WTC11 (cell line): ENCODE measurements around the gene GJD2. TPM values are rescaled to one million over a fixed set of nuclear protein-coding genes. Genes with fewer than 3 reads are reported as not detected.

Experiments
- ATAC-seq: fragments of 200-7000 bp; cut with Tn5 transposase; 2 replicates; pipeline ENCODE4 v1.10.0; 2021; ENCODE audit warnings: mild to moderate bottlenecking, moderate library complexity
- CTCF ChIA-PET: fragments of 300-600 bp; sonication (Branson Sonifier 250); formaldehyde crosslinking; loops from one replicate; lab custom pipeline; 2021; ENCODE audit warnings: antibody characterized with exemption; lab: Charles Lee
- POLR2A ChIA-PET: fragments of 350-600 bp; sonication (Branson Sonifier 250); formaldehyde crosslinking; loops from one replicate; lab custom pipeline; 2021; ENCODE audit warnings: antibody characterized with exemption; lab: Charles Lee
- DNase-seq: peaks from one replicate; pipeline ENCODE4 v3.0.0; 2021; ENCODE audit warnings: low spot score
- H3K27ac Mint-ChIP-seq: 2 replicates; pipeline ENCODE4 v1.8.0; 2021; ENCODE audit warnings: mixed read lengths
- H3K27me3 Mint-ChIP-seq: 2 replicates; pipeline ENCODE4 v1.8.0; 2021; ENCODE audit warnings: low read depth, mild to moderate bottlenecking, moderate library complexity, mixed read lengths
- H3K36me3 Mint-ChIP-seq: 2 replicates; pipeline ENCODE4 v1.8.0; 2021; ENCODE audit warnings: mixed read lengths
- H3K4me1 Mint-ChIP-seq: 2 replicates; pipeline ENCODE4 v1.8.0; 2022; ENCODE audit warnings: mixed read lengths
- H3K4me3 Mint-ChIP-seq: 2 replicates; pipeline ENCODE4 v1.8.0; 2021; ENCODE audit warnings: mild to moderate bottlenecking, moderate library complexity, mixed read lengths
- H3K9me3 Mint-ChIP-seq: 2 replicates; pipeline ENCODE4 v1.8.0; 2021; ENCODE audit warnings: mixed read lengths
- AFF4 ChIP-seq: sonication (generic); formaldehyde crosslinking; IDR thresholded peaks from 2 replicates; pipeline ENCODE4 v1.8.1; 2023; ENCODE audit warnings: mild to moderate bottlenecking, missing genetic modification reagents, borderline replicate concordance
- CREB1 ChIP-seq: sonication (generic); formaldehyde crosslinking; IDR thresholded peaks from 2 replicates; pipeline ENCODE4 v1.8.0; 2023; ENCODE audit warnings: mild to moderate bottlenecking, missing genetic modification reagents
- E2F5 ChIP-seq: sonication (generic); formaldehyde crosslinking; IDR thresholded peaks from 2 replicates; pipeline ENCODE4 v1.8.1; 2022; ENCODE audit warnings: mild to moderate bottlenecking, moderate library complexity, missing genetic modification reagents
- ERG ChIP-seq: fragments of 250-450 bp; sonication (Bioruptor Pico); IDR thresholded peaks from 2 replicates; pipeline ENCODE4 v1.8.0; 2021; ENCODE audit warnings: mild to moderate bottlenecking
- FOXJ3 ChIP-seq: sonication (generic); formaldehyde crosslinking; IDR thresholded peaks from 2 replicates; pipeline ENCODE4 v1.9.0; 2021; ENCODE audit warnings: missing genetic modification reagents, mild to moderate bottlenecking, borderline replicate concordance
- FOXP1 ChIP-seq: sonication (generic); formaldehyde crosslinking; IDR thresholded peaks from 2 replicates; pipeline ENCODE4 v1.8.0; 2022; ENCODE audit warnings: missing genetic modification reagents, mild to moderate bottlenecking, moderate library complexity, borderline replicate concordance
- KAT7 ChIP-seq: sonication (generic); formaldehyde crosslinking; IDR thresholded peaks from 2 replicates; pipeline ENCODE4 v1.8.1; 2023; ENCODE audit warnings: missing genetic modification reagents, mild to moderate bottlenecking, borderline replicate concordance
- MYBL2 ChIP-seq: sonication (generic); formaldehyde crosslinking; IDR thresholded peaks from 2 replicates; pipeline ENCODE4 v1.8.1; 2023; ENCODE audit warnings: mild to moderate bottlenecking, moderate library complexity, missing genetic modification reagents
- NFYB ChIP-seq: sonication (generic); formaldehyde crosslinking; conservative IDR thresholded peaks from 2 replicates; pipeline ENCODE4 v1.8.0; 2022; ENCODE audit warnings: low read depth, missing genetic modification reagents
- SMAD4 ChIP-seq: sonication (generic); formaldehyde crosslinking; IDR thresholded peaks from 2 replicates; pipeline ENCODE4 v1.8.0; 2022; ENCODE audit warnings: mild to moderate bottlenecking, missing genetic modification reagents
- ZBTB21 ChIP-seq: sonication (generic); formaldehyde crosslinking; IDR thresholded peaks from 2 replicates; pipeline ENCODE4 v1.8.1; 2023; ENCODE audit warnings: mild to moderate bottlenecking, missing genetic modification reagents, borderline replicate concordance
- ZNF121 ChIP-seq: sonication (generic); formaldehyde crosslinking; IDR thresholded peaks from 2 replicates; pipeline ENCODE4 v1.8.0; 2023; ENCODE audit warnings: missing genetic modification reagents
- ZNF219 ChIP-seq: sonication (generic); formaldehyde crosslinking; IDR thresholded peaks from 2 replicates; pipeline ENCODE4 v1.8.0; 2023; ENCODE audit warnings: missing genetic modification reagents, mild to moderate bottlenecking, borderline replicate concordance
- ZNF317 ChIP-seq: sonication (generic); formaldehyde crosslinking; IDR thresholded peaks from 2 replicates; pipeline ENCODE4 v1.8.1; 2023; ENCODE audit warnings: low read depth, mild to moderate bottlenecking, moderate library complexity, missing genetic modification reagents, borderline replicate concordance
- total RNA-seq: library from RNA; stranded (reverse); gene quantifications from 3 replicates; pipeline ENCODE4 v1.2.3, GENCODE V29; 2021
- TF ChIP-seq, protein P1 (sequence below): sonication (generic); formaldehyde crosslinking; IDR thresholded peaks from 2 replicates; pipeline ENCODE4 v1.8.0; 2022; ENCODE audit warnings: mild to moderate bottlenecking, missing genetic modification reagents
- TF ChIP-seq, protein P2 (sequence below): sonication (generic); formaldehyde crosslinking; IDR thresholded peaks from 2 replicates; pipeline ENCODE4 v1.8.1; 2022; ENCODE audit warnings: mild to moderate bottlenecking, missing genetic modification reagents, moderate library complexity, borderline replicate concordance

The GJD2 gene
- total RNA-seq, 1 experiment from 2014 or later, result 0.22 TPM

DNA sequence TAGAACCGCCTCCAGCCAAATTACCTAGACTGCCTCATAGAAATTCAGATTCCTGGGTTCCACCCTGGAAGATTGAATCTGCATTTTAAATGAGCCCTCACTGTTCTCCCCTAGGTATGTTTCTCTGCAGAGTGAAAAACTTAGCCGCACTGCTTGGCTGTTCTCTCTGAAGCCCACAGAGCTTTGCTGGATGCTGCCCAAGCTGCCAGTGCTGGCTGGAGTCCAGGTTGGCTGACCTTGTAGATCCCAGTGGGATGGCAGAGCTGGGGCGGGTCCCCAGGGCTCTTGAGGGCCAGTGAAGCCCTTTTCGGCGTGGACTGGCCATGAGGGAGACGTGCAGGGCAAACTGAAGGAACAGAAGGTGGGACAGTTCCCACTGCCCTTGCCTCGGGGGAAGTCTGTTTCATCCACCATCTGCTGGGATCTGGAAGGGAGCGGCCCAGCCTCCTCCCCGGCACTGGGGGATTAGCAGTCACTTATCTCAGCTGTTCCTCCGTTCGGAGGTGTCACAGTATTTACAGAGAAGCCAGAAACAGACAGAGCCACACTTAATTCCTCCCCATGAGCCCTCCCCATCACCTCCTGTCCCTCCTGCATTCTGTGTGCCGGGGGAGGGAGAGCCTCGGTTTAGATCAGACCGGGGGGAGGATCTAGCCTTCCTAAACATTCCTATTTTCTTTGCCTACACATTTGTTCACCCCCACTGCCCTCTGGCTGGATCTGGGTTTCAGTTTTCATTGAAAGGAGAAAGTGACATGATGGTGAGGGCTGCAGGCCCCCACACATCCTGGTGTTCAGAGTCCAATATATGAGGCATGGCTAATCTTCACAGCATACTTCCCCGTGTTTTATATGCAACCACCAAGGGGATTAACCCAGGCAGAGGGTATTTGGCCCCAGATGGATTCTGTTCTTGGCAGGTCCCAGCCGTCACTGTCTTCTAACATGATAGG lies 44.6 kb upstream of the GJD2 start (continued):
- TF ChIP-seq ZNF121 (no peak), E2F5 (CRISPR knock-in tag) (no peak), ERG (CRISPR knock-in tag) (no peak), CREB1 (CRISPR knock-in tag) (no peak), AFF4 (no peak), ZBTB21 (CRISPR knock-in tag) (no peak), MYBL2 (CRISPR knock-in tag) (no peak), NFYB (CRISPR knock-in tag) (no peak), FOXJ3 (no peak)

DNA sequence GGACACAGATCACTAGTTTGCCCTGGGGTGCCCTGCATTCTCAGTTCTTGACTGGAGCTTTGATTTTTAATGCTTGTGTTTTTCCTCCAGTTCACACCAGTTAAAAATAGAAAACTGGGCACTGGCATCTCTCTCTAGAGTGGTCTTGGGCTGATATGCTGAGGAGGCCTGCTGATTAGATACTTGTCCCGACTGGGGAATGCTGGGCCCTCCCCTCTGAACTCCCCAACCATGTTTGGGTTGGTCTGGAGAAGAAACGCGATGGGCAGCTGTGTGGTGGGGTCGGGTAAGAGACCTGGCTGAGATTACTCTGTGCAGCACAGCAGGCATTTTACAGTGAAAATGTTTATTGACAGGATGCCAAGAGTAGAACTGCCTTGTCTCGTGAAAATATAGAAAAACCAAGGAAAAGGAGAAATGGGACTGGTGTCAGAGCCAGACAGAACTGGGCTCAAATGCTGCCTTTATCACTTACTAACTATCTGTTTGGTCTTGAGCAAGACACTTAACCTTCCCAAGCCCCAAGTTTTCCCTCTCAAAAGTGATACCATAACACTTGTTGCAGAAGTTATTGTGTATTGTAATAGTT lies 42.1 kb upstream of the GJD2 start:
- CTCF ChIA-PET, result interaction anchor here (0.6 to 0.9 kb wide), 1 partner anchor 89 kb away, joined by 3 read pairs; no protein-coding TSS in a partner anchor

GRCh38 chr15:34795267-34796081 lies 40.7 kb upstream of the GJD2 start, which contains the start of gene ACTC1:
Gene ACTC1, minus strand, starts transcription at chr15:34795549. Its CDS starts 741 bp downstream, at chr15:34794808.
- Mint-ChIP-seq H3K4me1 (peaks cover 11% of the 10 kb centered on the region), H3K9me3 (no peaks in the 10 kb centered on the region), H3K27ac (no peak within 1 kb of the TSS), H3K27me3 (peaks cover 39% of the 10 kb centered on the region), H3K36me3 (no peaks in the 10 kb centered on the region), H3K4me3 (peak within 1 kb of the TSS; percentile 71)
- peak; percentile 82 for ATAC-seq
- TF ChIP-seq ZNF317, result 0 out of 2 replicates have a peak, but pooled peaks have one; percentile 23
- TF ChIP-seq FOXP1, result 0 out of 2 replicates have a peak, but pooled peaks have one; percentile 14
- TF ChIP-seq, protein P1, sequence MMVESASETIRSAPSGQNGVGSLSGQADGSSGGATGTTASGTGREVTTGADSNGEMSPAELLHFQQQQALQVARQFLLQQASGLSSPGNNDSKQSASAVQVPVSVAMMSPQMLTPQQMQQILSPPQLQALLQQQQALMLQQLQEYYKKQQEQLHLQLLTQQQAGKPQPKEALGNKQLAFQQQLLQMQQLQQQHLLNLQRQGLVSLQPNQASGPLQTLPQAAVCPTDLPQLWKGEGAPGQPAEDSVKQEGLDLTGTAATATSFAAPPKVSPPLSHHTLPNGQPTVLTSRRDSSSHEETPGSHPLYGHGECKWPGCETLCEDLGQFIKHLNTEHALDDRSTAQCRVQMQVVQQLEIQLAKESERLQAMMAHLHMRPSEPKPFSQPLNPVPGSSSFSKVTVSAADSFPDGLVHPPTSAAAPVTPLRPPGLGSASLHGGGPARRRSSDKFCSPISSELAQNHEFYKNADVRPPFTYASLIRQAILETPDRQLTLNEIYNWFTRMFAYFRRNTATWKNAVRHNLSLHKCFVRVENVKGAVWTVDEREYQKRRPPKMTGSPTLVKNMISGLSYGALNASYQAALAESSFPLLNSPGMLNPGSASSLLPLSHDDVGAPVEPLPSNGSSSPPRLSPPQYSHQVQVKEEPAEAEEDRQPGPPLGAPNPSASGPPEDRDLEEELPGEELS (CRISPR knock-in tag), result peak; percentile 13; the same call in 1 of the 2 replicates
- 0 out of 2 replicates have a peak, but pooled peaks have one; percentile 26 for TF ChIP-seq ZNF121
- TF ChIP-seq, protein P2, sequence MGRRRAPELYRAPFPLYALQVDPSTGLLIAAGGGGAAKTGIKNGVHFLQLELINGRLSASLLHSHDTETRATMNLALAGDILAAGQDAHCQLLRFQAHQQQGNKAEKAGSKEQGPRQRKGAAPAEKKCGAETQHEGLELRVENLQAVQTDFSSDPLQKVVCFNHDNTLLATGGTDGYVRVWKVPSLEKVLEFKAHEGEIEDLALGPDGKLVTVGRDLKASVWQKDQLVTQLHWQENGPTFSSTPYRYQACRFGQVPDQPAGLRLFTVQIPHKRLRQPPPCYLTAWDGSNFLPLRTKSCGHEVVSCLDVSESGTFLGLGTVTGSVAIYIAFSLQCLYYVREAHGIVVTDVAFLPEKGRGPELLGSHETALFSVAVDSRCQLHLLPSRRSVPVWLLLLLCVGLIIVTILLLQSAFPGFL, result no peak
- no peak for TF ChIP-seq SMAD4 (CRISPR knock-in tag)
- no peak for TF ChIP-seq ZNF219
- no peak for TF ChIP-seq KAT7
- POLR2A ChIA-PET, result interaction anchor here (0.9 kb wide), 1 partner anchor 19 kb away, joined by 4 read pairs; no protein-coding TSS in a partner anchor
- CTCF ChIA-PET, result no interaction called here
- DNase-seq, result peak; percentile 73

More for the DNA sequence above, 42.1 kb upstream of the GJD2 start:
- Mint-ChIP-seq H3K36me3 (no peaks in the 10 kb centered on the region), H3K4me3 (no peak overlapping the region), H3K27ac (no peak overlapping the region)
- POLR2A ChIA-PET, result no interaction called here
- TF ChIP-seq ZBTB21 (CRISPR knock-in tag), result no peak
- TF ChIP-seq, all 79 proteins: peak for 0
- no peak for ATAC-seq
- Mint-ChIP-seq H3K9me3 (no peaks in the 10 kb centered on the region), H3K27me3 (peaks cover 39% of the 10 kb centered on the region), H3K4me1 (peaks cover 11% of the 10 kb centered on the region)
- no peak for DNase-seq
